ENCODE measurements around the gene CAPS.
"Not testable (repeated sequence)": the region's sequence is repeated elsewhere in the genome, so short reads cannot be mapped to it uniquely, and the experiment has no call there.

Gene CAPS

DNA sequence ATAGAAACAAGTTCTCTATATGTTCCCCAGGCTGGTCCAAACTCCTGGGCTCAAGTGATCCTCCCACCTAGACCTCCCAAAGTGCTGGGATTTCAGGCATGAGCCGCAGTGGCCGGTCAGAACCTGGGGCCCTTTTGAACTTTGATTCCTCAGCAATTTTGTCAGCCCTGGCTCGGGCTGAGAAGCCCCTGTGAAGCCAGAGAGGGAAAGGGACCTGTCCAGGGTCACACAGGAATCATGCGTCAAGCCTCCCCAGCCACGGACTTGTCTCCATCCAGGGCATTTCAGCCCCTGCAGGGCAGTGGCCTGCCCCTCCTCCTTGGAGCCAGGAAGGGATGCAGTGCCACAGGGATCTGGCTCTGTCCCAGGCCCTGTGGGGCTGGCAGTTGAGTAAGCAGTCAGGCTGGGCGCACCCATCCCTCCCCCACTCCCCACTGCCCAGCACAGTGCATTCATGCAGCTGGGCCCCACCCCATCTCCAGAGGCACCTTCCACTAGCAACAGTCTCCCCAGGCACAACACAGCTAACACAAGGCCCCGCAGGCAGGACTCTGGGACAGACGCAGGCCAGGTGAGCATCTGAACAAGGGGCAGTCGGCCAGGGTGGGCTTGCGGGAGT, at the start of gene CAPS:
CAPS (plus strand) TSS at position 516 of the 619 bp plus-strand sequence. CDS start 153 bp downstream, outside the sequence.
- DNase-seq: no peak

DNA sequence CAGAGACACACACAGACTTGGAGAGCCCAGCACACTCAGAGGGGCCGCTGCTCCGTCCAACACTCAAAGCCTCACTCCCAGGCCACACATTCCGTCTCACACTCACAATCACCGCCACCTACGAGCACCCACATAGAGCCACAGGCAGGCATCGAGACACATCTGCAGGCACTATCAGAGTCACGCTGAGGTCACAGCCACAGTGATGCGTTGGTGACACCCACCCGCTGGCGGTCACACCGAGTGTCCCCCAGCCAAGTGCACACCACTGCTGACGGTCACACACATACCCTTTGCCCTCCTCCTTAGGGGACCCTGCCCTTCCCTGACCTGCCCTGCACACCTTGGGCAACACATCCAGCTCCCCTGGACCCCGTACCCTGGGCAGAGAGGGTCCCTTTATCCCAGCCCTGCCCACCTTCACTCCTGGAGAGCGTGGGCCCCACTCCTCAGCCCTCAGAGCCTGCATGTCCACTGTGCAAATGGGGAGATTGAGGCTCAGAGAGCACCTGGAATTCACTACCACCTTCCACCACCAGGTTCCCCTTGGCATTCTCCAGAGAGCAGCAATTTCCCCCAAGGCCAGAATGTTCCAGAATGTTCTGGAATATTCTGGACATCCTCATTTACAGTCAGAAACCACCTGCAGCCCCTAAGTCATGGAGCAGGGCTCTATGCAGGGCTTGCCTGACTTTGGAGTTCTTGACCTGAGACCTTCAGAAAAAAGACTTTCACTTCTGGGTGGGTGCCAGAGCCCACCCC, 49.1 kb upstream of the CAPS start:
- DNase-seq: no peak

DNA sequence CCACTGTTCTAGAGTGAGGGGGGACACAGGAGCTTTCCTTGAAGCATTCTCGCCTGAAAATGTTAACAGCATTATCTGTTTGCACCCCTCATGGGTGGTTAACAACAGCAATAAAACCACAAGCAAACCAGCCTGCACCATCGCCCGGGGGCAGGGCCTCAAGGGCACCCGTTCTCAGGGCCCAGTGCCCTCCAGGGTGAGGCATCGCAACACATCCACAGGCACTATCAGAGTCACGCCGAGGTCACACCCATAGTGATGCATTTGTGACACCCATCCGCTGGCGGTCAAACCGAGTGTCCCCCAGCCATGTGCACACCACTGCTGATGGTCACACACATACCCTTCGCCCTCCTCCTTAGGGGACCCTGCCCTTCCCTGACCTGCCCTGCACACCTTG, 48.3 kb upstream of the CAPS start:
- no peak for DNase-seq

DNA sequence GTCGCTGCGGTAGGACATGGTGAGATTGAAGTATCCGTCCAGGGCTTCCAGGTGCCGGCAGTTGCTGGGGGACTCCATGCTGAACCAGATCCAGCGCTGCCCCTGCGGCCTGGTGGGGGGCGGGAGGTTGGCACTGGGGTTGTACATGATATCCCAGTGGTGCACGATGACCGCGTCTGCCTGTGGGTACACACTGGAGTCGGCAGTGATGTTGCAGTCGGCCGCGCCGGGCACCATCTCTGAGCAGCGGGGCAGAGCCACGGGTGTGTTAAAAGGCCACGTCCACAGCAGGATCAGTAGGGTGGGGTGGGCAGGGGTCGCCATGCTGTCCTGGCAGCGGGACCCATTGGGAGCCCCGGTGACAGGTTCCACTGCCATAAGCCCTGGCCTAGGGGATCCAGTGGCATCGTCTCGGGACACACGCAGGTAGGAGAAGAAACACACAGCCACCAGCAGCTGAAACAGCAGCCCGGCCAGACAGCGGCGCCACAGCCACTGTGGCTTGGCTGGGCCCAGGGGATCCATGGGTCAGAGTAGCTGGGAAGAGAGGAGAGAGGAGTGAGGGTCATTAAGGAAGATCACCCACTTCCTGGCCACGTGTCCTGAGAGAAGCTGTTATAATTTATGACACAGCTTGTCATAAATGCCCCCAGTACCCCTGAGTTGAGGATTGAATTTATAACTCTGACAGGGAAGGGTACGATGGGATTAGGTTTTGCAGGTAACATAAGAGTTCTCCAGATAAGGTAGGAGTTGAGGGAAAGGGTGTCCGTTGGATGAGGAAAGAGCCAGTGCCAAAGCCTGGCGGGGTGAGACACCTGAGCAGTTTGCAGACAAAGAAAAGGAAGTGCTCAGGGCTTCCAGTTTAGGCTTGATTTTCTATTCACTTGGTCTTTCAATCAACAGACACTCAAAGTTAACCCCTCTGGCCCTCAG, 46.6 kb upstream of the CAPS start:
- DNase-seq: no peak

DNA sequence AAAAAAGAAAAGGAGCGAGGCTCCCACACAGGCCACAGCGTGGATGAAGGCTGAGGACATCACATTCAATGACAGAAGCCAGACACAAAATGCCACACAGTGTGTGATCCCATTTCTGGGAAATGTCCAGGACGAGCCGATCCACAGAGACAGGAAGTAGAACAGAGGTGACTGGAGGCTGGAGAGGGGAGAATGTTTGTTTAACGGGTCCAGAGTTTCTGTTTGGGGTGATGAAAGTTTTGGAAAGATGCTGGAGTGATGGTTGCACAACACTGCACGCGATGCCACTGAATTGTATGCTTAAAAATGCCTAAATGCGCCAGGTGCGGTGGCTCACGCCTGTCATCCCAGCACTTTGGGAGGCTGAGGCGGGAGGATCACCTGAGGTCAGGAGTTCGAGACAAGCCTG, 43.1 kb upstream of the CAPS start:
- DNase-seq: no peak

DNA sequence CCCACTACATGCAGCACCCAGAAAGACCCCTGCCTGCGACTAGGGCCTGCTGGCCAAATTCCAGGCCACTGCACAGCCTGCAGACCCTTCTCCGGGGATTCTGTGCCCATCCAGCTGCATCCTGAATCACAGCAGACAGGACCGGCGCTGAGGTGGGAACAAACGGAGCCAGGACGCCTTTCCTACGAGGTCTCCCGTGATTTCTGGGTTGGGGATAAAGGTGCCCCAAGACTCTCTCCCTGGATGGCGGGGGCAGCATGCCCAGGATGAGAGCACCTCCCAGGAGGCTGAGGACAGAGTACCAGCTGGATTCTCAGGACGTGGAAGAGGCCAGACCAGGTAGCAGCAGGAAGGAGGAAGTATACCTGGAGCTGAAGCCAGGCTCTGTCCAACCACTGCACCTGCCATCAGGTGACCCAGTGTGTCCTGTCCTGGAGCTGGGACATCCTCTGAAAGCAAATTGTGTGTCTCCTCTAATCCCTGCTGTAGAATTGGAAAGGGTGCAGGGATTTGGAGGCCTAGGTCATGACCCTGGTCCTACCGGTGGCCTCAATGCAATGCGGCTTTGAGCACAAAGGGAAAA, 40.3 kb upstream of the CAPS start:
- DNase-seq: no peak

DNA sequence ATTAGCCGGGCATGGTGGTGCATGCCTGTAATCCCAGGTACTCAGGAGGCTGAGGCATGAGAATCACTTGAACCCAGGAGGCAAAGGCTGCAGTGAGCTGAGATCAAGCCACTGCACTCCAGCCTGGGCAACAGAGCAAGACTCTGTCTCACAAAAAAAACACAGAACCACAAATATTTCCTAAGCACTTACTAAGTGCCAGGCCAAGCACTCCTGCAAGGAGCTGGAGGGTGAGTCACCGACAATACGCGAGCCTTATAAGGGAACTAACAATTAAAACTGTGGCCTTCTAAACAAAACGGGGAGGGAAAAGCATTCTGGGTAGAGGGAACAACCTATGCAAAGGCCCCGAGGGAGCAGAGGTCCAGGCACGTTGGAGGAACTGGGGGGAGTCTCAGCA, 39.6 kb upstream of the CAPS start:
- not testable (repeated sequence) for DNase-seq

DNA sequence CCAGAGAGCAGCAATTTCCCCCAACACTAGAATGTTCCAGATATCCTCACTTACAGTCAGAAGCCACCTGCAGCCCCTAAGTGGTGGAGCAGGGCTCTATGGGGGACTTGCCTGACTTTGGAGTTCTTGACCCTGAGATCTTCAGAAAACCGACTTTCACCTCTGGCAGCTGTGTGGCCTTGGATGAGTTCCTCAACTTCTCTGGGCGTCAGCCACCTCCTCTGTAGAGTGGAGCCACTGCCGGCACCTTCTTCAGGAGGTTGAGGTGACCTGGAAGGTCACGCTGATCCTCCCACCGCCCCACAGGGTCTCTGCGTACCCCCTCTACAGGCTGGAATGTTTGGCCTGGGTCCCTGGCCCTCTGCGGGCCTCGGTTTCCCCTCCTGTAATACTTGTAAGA, 36.6 kb upstream of the CAPS start:
- no peak for DNase-seq

DNA sequence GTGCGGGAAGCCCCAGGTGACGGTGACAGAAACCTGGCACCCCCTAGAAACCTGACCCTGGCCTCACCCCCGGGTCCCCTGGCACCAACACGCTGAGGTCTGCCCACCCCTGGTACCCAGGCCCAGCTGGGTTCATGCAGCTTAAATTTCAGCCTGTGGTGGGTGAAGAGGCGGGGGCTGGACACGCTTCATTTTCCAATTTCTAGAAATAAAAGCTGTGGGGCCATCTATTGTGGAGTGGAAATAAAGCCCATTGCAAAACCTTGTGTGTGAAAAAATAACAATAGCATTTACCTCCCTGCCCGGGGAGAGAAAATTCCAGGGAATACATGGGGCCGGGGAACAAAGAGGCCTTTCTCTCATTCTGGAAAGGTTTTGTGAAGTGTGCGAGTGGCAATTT, 36.2 kb upstream of the CAPS start:
- DNase-seq: no peak

DNA sequence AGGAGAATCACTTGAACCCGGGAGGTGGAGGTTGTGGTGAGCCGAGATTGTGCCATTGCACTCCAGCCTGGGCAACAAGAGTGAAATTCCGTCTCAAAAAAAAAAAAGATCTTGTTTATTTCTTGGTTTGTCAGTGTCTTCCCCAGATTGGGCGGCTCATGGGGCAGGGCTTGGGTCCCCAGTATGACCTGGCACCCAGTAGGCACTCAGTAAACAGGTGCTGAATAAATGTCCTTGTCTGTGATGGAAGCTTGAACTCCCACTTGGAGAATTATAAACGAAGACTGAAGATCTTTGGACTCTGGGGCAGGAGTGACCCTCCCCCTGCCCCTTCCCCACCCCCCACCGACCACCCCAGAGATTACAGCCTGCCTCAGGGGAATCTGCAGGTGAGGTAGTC, 33.9 kb upstream of the CAPS start:
- DNase-seq: no peak

DNA sequence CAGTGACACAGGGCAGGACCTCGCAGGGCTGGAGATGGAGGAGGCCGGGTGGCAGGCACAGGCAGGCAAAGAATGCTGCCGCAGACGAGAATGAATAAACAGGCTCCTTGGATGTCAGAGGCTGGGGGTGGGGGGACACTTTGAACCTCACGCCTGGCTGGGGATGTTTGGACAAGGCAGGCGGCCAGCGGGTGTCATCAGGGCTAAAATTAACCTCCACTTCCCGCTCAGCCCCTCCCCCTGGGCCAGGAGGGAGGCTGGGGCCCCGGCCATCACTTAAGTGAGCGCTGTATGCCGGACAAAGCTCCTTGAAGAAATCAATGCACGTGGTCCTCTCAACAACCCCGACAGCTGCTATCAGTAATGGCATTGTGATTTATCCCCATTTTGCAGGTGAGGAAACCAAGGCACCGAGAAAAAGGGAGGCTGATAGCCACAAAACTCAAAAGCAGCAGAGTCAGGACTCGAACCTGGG, 33.4 kb upstream of the CAPS start:
- DNase-seq: no peak

DNA sequence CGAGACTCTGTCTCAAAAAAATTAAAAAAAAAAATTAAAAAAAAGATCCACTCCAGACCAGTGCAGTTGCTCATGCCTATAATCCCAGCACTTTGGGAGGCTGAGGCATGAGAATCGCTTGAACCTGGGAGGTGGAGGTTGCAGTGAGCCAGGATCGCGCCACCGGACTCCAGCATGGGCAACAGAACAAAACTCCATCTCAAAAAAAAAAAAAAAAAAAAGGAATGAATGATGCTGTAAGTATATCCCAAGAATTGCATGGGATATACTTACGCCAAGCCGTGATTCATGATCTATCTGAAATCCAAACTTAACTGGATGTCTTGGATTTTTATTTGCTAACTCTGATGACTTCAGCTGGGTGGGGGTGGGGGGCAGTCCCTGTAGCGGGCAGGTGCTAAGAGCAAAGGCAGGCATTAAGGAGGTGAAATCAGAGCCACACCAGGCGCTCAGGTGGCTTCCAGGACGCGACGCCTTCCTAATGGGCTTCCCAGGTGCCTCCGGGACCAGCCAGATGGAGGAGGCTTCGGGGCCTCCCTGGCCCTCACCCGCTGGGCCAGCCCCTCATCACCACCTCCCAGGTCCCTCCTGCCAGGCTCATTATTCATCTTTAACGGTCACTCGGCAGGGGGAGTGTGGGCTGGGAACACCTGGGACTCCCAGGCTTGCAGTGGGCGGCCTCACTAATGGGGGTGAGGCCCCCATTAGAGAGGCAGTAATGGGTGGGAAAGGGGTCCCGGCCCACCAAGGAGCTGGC, 32.3 kb upstream of the CAPS start:
- DNase-seq: no peak

DNA sequence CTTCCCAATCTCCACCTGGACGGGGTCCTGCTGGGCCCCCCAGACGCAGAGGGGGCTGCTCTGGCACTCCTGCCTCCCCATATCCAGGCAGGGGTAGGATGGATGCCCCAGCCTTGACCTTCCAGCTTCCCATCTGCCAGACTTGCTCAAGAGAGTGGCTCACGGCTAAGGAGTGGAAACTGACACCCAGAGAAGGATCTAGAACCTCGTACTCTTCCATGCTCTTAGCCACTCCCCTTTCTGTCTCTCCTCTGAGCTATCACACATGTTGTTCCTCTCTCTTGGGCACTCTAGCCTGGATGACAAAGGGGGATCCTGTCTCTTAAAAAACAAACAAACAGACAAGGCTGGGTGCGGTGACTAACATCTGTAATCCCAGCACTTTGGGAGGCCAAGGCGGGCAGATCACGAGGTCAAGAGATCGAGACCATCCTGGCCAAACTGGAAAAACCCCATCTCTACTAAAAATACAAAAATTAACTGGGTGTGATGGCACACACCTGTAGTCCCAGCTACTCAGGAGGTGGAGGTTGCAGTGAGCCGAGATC, 31.6 kb upstream of the CAPS start:
- no peak for DNase-seq

DNA sequence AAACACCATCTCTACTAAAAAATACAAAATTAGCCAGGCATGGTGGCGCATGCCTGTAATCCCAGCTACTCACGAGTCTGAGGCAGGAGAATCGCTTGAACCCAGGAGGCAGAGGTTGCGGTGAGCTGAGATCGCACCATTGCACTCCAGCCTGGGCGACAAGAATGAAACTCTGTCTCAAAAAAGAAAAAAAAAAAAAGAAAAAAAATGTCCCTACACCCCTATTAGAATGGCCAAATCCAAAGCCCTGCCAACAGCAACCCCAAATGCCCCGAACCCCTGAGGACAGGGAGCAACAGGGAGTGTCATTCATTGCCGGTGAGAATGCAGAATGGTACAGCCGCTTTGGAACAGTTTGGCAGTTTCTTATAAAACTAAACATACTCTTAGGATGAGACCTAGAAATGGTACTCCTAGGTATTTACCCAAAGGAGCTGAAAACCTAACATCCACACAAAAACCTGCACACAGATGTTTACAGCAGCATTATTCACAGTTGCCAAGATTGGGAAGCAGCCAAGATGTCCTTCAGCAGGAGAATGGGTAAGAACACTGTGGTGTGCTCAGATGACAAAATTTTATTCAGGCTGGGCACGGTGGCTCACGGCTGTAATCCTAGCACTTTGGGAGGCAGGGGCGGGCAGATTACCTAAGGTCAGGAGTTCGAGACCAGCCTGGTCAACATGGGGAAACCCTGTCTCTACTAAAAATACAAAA, 30.7 kb upstream of the CAPS start:
- DNase-seq: not testable (repeated sequence)

DNA sequence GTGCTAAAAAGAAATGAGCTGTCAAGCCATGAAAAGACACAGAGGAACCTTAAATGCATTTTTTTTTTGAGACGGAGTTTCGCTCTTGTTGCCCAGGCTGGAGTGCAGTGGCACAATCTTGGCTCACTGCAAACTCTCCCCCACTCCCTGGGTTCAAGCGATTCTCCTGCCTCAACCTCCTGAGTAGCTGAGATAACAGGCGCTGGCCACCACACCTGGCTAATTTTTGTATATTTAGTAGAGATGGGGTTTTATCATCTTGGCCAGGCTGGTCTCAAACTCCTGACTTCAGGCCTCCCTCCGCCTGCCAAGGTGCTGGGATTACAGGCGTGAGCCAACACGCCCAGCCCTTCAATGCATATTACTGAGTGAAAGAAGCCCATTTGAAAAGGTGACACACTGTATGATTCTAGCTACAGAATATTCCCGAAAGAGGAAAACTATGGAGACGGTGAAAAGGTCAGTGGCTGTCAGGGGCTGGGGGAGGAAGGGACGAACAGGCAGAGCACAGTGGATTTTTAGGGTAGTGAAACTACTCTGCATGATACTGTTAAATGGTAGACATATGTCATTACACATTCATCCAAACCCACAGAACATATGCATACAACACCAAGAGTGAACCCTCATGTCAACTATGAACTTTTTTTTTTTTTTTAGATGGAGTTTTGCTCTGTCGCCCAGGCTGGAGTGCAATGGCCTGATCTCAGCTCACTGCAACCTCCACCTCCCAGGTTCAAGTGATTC, 29.8 kb upstream of the CAPS start:
- not testable (repeated sequence) for DNase-seq

DNA sequence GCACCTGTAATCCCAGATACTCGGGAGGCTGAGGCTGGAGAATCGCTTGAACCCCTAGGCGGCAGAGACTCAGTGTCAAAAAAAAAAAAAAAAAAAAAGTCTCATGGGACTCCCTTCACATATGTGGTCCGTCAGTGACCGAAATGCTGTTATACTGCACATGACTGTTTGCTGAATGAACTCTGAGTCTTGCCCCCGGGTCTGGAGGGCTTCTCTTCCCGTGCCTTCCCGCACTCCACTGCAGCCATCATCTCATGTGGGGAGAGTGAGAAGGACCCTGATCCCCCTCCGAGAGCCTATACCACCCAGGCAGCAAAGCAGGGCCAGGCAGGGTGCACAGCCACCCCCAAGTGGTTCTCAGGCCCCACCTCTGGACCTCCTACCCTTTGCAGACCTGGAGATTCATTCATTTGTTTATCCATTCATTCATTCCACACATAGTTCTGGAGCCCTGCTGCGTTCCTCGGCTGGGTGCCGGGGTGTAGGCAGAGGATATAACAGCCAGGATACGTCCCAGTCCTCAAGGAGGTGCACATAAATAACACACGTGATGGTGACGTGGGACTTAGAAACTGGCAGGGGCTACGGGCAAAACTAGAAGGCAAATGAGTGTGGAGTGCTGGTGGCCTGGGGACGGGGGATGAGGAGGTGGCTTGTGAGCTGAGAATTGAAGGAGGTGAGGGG, 24.6 kb upstream of the CAPS start:
- no peak for DNase-seq

DNA sequence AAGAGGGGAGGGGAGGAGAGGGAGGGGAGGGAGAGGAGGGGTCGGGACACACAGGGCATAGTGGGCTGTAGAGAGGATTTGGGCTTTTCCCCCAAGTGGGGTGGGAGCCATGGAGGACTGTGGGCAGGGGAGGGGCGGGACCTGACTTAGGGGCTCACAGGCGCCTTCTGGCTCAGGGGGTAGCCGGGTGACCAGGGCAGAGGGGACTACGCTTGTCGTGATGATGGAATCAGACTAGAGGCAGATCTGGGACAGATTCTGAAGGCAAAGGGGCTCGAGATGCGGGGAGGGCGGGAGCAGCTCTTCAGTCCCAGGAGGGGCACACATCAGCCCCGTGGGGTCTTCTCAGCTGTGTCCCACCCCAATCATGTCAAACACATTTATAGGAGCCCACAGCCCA, 24.0 kb upstream of the CAPS start:
- no peak for DNase-seq

DNA sequence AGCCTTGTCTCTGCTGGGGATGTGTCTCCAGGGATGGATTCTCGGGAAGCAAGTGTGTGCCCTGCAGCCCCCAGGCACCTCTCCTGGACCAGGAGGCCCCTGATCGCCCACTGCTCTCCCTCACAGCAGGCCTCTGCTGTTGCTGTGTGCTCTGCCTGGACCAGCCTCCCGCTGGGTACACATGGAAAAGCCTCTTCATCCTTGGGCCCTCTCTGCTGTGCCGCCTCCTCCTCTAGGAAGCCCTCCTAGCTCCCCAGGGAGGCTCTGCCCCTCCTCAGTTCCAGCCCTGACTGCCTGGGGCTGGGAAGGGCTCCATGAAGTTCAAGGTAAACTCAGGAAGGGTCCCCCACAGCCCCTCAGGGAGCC, 22.5 kb upstream of the CAPS start:
- DNase-seq: no peak

DNA sequence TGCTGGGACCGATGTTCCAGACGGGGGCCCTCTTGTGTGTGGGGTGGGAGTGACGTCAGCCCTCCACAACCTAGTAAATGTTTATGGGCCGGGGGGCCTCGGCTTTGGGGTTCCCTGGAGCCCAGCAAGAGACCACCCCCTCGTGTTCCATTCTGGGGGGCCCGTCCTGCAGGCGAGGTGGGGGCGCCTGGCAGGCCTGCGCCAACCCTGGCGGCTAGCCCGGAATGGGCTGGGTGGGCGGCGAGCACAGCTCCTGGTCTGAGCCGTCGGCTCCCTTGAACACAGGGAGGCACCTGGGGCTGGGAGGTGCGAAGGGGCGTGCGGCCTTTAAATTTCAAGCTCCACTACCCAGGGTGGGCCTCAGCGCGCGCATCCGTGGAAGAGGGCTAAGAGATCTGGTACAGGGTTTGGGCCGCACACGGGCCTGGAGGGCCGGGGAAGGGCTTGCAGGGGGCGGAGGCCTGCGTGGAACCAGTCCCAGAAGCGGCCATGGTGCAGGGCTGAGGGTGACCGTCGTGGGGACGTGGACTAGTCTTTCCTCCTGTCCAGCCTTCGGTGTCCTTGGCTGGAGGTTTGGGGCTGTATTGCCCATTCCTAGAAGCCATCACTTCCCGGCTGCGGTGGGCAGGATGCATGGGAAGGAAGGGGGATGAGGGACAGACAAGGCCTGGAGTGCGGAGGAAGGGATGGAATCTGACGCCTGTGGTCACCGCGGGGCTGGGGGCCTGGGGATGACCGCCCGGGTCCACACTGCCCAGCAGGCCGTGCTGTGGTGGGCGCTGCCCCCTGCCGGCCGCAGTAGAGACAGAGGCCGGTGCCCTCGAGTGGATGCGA, 21.9 kb upstream of the CAPS start:
- no peak for DNase-seq

All from amniotic stem cell (primary cell).